GM13976 (cell line): Measurements from ENCODE around the gene LYRM9.
"Not testable (repeated sequence)": the region's sequence is repeated elsewhere in the genome, so short reads cannot be mapped to it uniquely, and the experiment has no call there.

Experiments
- DNase-seq: peaks from one replicate; pipeline ENCODE4 v3.0.0; 2012; ENCODE audit warnings: low spot score
- CTCF ChIP-seq: IDR thresholded peaks from 2 replicates; pipeline ENCODE4 v1.5.1; 2012; ENCODE audit warnings: borderline replicate concordance, mild to moderate bottlenecking; ENCODE audit not compliant: insufficient read depth; ENCODE audit errors: extremely low read depth, missing control alignments, control extremely low read depth
- in situ Hi-C: fragments of 300-500 bp; cut with MboI; formaldehyde crosslinking; loops from one replicate; pipeline ENCODE4 v1.12.0; 2022; ENCODE audit warnings: low sequenced_read_pairs, mixed read lengths, inconsistent platforms; ENCODE audit not compliant: unreplicated experiment

LYRM9 gene

DNA sequence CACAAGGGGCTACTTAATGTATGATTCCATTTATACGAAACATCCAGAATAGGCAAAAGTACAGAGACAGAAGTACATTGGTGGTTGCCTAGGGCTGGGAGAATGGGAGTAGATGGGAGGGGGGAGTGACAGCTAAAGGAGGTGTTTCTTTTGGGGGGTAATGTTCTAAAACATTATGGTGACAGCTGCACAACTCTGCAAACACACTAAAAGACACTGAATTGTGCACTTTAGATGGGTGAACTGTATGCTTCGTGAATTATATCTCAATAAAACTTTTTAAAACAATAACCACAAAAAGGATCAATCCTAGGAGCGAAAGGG lies 661 bp downstream of the LYRM9 start:
- in situ Hi-C loops = no loop called here
- no peak for TF ChIP-seq CTCF
- DNase-seq = no peak

GRCh38 chr17:27891841-27892240 lies 1.3 kb downstream of the LYRM9 start:
- no peak for TF ChIP-seq CTCF
- no peak for DNase-seq
- in situ Hi-C loops = no loop called here

- in situ Hi-C loops = loop anchor here (10.0 kb wide), 1 partner anchor 125 kb away; no protein-coding TSS in a partner anchor
- no peak for DNase-seq
- no peak for TF ChIP-seq CTCF
Observed at GRCh38 chr17:27889711-27890251, 3.4 kb downstream of the LYRM9 start.

DNA sequence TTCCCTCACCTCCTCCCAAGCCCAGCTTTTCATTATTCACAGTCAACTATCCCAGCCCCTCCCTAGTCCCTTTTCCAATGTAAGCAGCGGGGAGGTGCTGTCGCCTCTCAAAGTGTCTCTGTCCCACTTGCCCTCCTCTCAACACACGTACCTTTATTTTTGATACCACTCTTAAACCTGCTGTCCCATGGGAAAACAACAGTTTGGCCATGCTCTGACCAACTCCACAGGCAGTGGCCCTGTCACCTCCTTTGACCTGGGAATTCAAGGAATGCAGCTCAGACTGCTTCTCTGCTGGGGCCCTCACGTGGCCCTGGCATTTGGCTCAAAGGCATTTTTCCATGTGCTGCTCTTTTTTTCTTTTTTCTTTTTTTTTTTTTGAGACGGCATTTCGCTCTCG lies 4.2 kb downstream of the LYRM9 start:
- in situ Hi-C loops = loop anchor here (10.0 kb wide), 1 partner anchor 124 kb away; no protein-coding TSS in a partner anchor
- no peak for TF ChIP-seq CTCF
- DNase-seq = no peak

GRCh38 chr17:27888067-27888466 lies 5.1 kb downstream of the LYRM9 start:
- no peak for DNase-seq
- TF ChIP-seq CTCF = no peak
- in situ Hi-C loops = loop anchor here (10.0 kb wide), 1 partner anchor 123 kb away; no protein-coding TSS in a partner anchor

GRCh38 chr17:27886348-27886906 lies 6.7 kb downstream of the LYRM9 start:
- in situ Hi-C loops = loop anchor here (10.0 kb wide), 1 partner anchor 122 kb away; no protein-coding TSS in a partner anchor
- DNase-seq = not testable (repeated sequence)

DNA sequence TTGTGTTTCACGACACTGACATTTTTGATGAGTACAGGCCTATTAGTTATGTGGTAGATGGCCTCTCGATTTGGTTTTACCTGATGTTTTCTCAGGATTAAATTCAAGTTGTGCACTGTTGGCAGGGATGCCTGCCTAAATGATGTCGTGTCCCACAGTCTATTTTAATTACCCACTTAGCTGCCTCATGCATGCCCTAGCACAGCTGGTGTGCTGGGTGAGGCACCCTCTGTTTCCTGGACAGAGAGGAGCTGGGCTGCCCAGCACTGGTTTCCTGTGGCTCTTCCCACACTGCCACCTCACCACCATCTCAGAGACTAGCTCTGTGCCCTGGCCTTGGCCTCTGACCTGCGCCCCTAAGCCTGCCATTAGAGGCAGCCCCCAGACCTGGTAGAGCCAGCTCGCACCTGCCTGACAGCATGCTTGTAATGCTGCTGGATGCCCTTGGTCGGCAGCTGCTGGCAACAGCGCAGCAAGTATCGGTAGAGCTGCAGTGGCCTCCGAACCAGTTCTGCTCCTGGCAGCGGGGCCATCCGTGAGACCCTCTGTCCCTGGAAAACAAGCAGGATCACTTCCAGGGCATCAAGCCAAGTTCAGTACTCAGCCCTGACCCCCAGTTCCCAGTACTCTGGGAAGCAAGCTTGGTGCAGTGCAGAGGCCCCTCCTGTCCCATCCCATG lies 10.9 kb downstream of the LYRM9 start:
- in situ Hi-C loops = loop anchor here (10.0 kb wide), 1 partner anchor 118 kb away; no protein-coding TSS in a partner anchor
- DNase-seq = no peak
- no peak for TF ChIP-seq CTCF
